IPS DF 4.7 (cell line): ENCODE measurements around the gene CBFA2T2.
A peak's percentile ranks its signal among the peaks of the same experiment; 100 is the strongest.

Experiments
- DNase-seq: peaks from one replicate; pipeline ENCODE4 v3.0.0-alpha.2; 2013; ENCODE audit warnings: low spot score; ENCODE audit errors: extremely low read depth

CBFA2T2 gene

GRCh38 chr20:33650753-33651561 is 161.1 kb downstream of the CBFA2T2 start:
- no peak for DNase-seq

- no peak for DNase-seq
These were observed 161.7 kb downstream of the CBFA2T2 start for GRCh38 chr20:33651562-33652048.

DNA sequence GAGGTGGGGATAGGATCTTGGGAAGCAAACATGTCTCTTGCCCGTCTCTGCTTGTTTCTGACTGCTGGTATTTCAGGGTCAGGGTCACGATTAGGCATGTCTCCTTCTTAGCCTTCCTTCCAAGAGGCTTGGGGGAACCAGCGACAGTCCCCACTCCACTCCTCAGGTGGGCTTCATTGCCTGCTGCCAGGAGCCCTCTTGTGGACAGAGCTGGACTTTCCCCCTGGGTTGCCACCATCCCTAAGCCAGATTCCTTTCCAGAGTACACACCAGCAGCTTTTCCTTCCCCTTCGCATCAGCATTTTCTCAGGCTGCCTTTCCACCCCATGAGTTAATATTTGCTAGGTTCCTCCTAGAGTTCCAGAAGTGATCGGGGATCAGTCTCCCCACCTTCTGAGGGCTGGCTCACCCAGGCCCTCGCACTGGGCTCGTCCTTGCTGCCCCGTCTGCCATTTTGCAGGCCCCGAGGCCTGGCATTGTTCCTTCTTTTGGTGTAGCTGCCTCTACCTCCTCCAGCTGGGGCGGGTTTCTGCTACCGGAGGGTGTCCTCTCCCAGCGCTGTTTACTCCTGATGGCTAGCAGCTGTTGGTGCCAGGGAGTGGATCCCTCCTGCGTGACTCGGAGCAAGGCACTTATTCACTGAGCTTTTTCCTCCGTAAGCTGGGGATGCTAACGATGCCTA is 163.5 kb downstream of the CBFA2T2 start:
- peak; percentile 74 for DNase-seq

DNA sequence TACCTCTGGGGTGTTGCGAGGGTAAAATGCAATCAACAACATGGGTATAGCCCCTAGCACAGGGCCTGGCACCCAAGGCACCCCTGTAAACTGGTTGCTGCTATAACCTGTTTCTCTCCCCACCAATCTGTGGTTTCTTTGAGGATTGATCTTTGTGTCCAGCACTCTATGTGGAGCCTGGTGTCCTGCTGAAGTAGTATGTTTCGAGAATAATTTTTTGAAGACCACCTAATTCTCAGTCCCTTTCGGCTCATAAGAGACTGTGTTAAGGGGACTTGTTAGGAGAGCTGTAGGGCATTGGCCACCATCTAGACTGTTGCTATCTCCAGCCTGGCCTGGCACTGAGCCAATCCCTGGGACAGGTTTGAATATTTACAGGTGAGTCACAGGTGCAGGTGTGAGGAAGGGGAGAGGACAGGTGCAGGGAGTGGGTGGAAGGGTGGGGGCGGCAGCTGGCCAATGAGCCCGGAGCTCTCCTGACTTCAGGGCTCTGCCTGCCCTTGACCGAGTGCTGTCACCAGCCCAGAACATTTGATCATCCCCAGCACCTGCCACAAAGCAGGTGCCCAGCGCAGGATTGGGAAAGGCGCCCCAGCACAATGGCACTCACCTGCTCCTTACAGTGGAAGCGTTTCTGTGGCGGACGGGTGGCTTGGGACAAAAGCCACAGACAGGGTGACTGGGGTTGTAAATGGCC is 164.2 kb downstream of the CBFA2T2 start:
- DNase-seq: no peak

DNA sequence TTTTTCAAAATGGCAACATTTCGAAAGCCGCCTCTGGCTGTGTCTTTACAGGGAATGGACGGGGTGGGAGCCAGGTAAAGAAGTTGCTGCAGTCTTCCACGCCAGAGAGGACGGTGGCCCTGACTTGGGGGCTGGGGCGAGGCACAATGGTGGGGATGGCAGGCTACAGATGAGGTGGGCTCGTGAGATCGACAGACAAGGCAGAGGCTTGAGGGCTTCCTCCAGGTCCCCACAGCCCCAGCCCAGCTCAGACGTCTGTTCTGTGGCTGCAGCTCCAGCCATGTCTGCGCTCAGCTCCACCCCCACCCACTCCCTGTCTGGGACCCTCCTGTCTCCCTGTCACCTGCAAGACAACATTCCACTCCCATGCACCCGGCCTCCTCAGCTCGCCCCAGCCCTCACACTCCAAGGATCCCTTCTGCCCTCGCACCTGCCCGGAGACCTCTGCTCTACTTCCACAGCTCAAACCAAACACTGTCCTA is 164.8 kb downstream of the CBFA2T2 start:
- no peak for DNase-seq

DNA sequence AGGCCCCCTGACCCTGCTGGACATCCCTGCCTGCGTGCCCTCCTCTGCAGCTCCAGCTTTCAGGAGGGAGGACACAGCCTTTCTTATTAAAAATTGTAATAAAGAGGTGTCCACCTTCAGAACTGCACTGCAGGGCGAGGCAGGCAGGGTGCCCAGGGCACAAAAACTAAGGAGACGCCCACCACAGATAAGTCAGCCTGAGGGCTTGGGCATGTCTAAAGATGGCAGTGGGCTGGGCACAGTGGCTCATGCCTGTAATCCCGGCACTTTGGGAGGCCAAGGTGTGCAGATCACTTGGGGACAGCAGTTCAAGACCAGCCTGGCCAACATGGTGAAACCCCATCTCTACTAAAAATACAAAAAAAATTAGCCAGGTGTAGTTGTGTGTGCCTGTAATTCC is 165.3 kb downstream of the CBFA2T2 start:
- DNase-seq: no peak

DNA sequence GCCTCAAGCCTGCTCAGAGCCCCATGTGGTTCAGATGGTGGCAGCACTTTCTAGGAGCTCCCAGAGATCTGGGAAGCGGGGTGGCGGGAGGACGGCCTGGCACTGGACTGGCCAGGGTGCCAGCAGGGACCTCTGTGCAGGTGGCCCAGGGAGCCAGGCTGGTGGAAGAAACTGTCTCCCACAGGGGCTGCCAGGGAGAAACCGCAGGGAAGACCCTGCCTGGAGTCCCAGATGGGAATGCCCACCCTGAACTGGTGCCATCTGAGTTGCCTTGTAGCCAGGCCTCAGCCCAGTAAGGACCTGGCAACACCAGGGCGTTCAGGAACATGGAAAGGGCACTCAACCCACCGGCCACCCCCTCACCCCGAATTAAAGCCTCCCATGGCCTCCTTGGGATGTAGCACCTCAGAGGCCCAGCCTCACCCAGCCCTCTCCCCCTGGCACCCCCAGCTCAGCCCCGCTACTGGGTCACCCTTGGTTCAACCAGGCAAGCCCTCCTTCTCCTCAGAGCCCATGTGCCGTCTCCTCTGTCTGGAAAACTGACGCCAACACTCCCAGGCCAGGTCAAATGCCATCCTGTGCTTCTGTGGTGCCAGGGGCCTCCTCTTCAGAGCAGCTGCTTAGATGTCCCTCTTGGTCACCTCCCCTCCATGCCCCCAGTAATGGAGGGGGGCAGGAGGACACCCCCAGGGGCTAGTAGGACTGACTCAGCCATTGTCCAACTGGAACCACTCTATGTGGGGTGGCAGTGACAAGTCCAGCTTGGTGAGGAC is 166.3 kb downstream of the CBFA2T2 start:
- DNase-seq: no peak

GRCh38 chr20:33656783-33657703 is 167.1 kb downstream of the CBFA2T2 start:
- DNase-seq: no peak

GRCh38 chr20:33657704-33658095 is 167.8 kb downstream of the CBFA2T2 start:
- no peak for DNase-seq

GRCh38 chr20:33658510-33658909 is 168.6 kb downstream of the CBFA2T2 start:
- no peak for DNase-seq

DNA sequence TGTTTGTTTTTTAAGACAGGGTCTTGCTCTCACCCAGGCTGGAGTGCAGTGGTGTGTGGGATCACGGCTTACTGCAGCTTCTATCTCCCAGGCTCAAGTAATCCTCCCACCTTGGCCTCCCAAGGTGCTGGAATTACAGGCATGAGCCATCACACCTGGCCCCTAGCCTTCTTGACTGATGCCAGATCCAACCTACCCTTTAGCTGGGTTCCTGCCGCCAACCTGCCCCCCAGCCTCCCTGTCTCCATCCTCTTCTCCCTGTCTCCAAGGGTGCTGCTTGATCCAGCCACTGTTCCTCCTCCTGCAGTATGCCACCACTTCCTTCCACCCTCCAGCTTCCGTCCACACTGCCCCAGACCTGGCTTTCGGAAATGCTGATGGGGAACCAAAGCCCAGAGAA is 169.0 kb downstream of the CBFA2T2 start:
- DNase-seq: no peak

DNA sequence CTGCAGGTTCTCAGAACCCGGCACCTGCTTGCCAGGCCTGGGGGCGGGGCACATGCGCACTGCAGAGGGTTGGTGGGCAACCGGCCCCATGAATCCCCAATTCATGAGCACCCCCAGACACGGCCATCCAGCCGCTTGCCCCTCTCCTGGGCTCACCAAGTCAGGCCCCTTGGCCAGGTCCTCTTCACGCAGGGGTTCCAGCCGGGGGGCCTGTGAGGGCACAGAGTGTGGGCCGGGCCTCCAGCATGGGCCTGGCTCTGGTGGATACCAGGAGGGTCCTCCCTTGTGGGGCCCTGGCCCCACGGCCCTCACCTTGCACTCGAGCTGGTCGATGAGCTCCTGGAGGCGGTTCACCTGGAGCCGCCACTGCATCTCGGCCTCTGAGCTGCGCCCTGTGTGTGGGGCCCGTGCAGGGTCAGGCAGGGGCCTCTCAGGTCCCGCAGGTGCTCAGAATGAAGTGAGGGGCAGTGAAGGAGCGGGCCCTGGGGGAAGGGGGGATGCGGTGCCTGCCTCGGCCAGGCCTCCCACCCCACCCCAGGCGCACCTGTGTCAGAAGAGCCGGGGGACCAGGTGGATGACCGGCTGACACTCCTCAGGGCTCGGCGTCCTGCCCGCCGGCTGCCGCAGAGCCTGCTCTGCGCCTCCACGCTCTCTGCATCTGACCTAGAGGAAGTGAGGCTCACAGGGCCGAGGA is 169.6 kb downstream of the CBFA2T2 start:
- DNase-seq: no peak

GRCh38 chr20:33660035-33660684 is 170.3 kb downstream of the CBFA2T2 start:
- no peak for DNase-seq

- DNase-seq: no peak
These were observed 170.8 kb downstream of the CBFA2T2 start for GRCh38 chr20:33660685-33661058.

- DNase-seq: no peak
These were observed 172.3 kb downstream of the CBFA2T2 start, which contains the start of gene C20orf144 for GRCh38 chr20:33662172-33662571. Gene C20orf144, plus strand, starts transcription at chr20:33662327. Its CDS starts 19 bp downstream, at chr20:33662346.

DNA sequence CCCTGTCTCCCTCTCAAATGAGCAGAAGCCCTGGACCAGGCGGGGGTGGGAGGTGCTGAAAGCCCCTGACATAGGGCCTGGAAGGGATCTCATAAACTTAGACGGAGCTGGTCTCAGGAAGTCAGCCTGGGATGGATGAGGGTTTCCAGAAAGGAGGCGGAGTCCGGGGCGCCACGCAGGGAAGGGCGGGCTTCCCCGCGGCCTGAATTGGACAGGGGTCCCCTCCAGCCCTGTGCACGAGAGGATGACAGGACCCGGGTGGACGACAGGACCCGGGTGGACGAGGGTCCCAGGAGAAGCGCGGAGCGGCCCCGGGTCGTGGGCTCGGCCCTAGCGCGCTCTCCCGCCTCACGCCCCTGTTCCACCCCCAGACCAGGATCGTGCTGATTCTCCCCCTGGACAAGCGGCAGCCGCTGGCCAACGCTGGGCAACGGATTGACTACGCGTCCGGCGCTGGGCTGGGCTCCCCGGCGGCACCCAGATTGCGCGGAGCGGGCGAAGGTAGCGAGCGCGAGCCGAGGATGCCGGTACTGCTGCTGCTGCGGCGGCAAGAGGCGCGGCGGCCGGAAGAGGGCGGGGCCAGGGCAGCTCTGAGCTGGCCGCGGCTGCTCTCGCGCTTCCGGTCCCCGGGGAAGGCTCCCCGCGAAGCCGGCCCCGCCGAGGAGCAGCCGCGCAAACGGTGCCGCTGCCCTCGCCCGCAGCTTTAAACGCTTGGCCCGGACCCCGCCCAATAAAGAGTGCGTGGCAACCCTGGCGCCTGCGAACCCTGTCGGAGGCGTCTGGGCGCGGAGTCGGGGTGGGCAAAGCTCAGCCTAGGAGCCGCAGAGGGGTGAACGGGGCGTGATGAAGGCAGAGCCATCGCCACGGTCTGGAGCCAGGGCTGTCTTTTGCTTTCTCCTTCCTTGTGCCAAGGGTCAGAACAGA is 173.5 kb downstream of the CBFA2T2 start:
- no peak for DNase-seq

DNA sequence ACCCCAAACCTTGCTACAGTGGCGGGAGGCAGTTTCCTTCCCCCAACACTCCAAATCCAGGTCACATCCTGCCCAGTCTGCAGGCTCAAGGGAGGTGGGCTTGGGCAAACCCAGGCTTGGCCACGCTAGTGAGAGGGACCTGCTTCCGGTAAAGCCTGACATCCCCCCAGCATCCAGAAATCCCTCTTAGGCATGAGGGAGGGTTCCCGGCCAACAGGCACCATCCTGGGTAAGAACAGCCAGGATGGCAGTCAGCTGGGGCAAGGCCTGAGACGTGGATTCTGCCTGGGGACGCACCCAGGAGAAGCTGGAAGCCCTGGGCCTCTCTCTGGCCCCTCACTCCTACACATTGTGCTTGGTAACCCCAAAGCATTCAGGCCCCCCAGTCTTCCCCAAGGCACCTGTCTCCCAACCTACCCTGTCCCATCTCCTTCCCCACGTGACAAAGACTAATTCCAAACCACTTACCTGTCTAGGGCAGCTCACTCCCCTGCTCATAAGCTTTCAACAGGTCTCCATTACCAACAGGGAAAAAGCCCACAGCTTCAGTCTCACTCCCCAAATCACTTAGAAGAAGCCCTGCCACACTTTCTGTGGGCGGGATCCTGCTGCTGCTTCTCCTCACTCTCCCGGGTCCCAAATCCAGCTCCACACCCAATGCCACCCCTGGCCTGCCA is 174.3 kb downstream of the CBFA2T2 start:
- DNase-seq: no peak
